Fibroblast of skin of abdomen (primary cell): ENCODE measurements around the gene TGFBR3.

Experiments
- DNase-seq: peaks from one replicate; pipeline ENCODE4 v3.0.0-alpha.2; 2013

The TGFBR3 gene

DNA sequence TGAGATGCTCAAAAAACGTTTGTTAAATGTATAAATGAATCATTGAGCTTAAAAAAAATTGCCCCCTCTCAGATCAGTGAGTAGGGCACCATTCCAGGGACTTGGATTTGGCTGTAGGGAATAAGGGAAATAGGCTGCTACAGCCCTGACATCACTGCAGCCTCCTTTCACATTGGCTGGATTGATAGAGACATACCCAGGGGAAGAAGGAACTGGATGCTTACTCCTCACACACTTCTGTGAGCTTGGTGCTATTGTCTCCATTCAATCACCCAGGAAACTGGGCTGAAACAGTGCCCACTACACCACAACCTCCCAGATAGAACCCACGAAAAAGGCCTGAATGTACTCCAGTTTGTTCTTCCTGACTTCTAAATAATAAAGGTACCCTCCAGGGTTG, 87.2 kb downstream of the TGFBR3 start:
- no peak for DNase-seq

DNA sequence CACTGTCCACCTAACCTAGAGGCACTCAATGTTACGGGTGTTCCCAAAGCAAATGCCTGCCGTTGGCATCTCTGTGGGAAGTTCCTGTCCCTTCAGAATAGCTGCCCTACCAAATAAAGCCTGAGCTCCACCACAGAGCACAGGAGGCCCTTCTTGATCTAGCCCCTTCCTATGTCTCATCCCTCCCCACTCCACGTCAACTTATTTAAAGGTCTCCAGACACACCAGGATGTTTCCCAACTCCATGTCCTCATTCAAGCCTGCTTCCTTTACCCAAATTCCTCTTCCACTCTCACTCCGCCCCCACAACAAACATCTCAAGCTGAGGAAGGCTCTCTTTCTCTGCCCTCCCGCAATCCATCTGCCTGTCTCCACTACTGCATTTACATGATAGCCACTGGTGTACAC, 87.7 kb downstream of the TGFBR3 start:
- no peak for DNase-seq

DNA sequence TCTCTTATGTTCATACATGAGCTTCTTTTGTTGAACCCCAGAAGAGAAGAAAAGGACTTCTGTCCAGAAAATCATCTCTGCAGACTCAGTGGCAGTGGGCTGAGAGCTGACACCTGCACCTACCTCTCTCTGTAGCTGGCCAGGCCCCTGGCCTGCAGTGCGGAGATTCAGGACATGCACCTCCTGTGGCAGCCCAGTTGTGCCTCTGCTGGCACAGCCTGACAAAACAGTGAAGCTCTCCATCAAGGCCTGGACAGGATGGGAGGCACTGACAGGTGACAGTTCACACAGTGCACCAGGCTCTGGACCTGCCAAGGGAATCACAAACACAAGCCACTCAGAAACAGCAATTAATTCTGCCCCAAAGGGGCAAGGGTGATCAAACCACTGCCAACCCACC, 88.8 kb downstream of the TGFBR3 start:
- DNase-seq, result no peak

DNA sequence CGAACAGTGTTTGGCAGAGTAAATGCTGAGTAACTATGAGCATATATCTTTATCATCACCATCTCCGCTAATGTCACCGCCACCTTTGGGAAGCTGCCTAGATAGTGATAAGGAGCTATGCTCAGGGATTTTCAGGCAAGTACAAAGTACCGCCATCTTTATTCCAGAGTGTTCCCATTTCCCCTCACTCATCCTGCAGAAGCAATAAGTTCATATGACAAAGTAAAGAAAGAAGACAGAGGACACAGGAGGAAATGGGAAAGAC, 89.6 kb downstream of the TGFBR3 start:
- no peak for DNase-seq

DNA sequence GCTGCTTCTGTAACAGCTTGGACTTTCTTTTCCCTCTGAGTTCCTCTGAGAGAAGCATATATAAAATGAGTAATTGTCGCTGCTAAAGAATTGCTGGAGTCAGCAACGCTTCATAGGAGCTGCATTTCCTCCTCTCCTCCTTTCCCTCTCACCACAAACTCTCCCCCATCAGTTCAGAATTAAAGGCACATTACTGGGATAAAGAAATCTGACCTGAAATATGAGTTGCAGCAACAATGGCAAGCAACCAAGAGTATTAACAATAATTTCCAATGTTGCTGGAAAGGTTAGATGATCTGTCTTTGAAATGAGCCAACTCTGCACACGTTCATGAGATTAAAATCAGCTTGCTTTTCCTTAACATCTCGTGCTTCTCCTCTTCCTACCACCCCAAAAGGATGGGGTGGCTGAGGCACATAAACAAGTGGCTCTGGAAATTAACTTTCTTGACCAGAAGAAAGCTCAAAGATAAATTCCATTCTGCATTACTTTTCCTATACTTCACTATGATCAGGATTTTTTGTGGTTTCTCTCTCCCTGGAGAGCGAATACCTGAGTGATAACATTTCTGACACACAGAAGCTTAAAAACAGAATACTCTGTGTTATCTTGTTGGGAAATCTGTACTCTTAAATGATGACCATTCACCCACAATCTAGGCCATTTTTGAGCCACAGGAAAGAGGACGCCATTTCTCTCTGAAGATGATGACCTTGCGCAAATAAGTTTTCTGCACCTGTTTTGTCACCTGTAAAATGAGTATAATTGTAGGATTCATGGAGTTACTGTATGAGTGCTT, 90.2 kb downstream of the TGFBR3 start:
- peak; percentile 90 for DNase-seq

DNA sequence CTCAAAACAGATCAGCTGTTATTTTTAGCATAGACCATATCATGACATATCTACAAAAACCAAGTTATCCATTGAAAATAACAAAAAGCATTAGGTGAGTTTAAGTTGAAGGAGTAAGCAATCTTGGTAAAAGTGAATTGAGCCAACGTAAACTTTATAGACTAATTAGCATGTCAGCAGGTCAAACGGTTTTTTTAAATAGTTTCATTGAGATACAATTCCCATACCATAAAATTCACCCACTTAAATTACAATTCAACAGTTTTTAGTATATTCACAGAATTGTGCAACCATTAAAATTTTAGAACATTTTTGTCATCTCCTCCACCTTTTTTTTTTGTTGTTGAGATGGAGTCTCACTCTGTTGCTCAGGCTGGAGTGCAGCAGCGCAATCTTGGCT, 92.1 kb downstream of the TGFBR3 start:
- no peak for DNase-seq

DNA sequence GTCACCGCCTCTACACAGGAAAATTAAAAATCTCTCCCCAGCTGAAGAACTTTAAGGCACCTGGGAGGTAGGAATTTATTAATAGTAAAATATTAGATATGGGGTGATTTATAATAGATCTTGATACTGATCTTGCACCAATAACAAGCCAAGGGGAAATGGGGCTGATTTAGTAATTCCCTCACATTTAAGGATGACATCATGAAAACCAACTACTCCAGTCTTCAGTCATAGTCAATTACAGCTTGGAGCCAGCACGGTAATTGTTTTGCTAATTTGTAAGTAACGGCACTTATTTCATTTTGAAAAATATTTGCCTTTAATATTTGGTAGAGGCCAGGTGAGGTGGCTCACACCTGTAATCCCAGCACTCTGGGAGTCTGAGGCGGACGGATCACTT, 92.8 kb downstream of the TGFBR3 start:
- DNase-seq, result no peak

DNA sequence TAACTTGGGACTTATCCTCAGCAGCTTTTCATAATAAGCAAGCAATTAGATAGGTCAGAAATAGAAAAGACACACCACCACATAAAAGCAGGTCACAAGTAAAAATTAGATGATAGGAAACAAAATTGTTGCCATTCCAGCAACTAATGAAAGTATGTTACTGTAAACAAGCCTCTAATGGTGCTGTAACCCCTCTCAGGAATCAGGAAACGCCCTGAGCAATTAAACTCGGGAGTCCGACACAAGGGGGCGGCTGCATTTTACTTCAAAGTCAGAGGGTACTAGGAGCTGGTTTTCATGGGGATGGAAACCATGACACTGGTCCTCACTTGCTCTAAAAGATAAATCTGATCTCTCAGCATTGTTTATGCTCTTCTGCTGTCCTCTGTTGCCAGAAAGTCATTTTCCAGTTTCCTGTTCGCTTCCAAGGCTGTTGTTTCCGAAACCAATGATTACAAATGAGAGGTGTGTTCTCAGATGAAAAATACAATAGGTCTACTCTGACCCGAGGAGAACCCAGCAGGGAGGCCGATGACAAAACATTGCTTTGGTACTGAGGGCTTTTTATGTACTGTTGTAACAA, 93.4 kb downstream of the TGFBR3 start:
- DNase-seq, result no peak

DNA sequence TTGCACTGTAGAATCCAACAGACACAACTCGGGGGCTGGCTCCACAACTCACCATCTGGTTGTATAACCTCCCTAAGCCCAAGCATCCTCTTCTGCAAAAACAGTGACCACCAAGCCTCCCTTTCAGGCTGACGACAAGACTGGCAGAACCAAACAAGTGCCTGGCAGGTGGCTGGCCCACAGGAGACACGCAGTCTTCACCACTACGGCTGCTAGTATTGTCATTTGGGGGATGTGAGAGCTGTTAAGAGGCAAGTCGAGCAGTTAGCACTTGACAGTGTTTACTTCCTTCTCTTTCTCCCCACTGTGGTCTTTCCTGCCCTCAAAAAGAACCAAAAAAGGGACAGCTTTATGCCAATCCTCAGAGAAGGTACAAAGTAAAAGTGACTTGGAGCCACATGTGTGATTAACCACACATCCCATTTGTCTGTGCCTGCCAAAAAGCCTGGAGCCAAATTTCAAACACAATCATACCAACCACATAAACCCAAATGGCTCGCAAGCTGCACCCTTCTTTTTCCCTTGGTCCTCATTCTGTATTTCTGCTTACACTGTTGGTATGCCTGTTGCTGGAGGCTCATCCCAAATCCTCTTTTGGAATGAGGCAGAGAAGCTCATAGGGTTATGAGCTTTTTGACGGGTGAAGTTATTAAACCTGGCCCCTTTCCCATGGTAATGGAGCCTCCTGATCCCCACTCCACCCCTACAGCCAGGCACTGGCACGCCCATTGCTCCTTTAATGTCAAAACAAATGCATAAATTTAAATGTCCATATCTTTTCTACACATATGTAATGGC, 94.1 kb downstream of the TGFBR3 start:
- no peak for DNase-seq

DNA sequence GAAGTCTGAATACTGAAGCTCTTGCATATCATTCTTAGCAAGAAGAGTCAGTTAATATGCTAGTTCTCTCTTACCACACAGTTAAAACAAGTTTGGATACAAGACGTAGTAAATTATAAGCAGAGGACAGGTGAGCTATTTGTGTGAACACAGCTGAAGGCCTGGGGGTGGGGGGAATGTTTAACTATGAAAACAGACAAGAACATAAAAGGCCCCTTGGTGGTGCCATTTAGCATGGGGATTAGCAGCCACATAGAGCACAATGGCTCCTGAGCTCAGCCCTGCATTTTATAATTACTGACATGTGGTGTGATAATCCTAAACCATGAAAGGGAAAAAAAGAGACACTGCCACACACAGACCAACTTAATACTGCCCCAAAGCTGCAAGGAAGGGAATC, 94.8 kb downstream of the TGFBR3 start:
- DNase-seq, result no peak

DNA sequence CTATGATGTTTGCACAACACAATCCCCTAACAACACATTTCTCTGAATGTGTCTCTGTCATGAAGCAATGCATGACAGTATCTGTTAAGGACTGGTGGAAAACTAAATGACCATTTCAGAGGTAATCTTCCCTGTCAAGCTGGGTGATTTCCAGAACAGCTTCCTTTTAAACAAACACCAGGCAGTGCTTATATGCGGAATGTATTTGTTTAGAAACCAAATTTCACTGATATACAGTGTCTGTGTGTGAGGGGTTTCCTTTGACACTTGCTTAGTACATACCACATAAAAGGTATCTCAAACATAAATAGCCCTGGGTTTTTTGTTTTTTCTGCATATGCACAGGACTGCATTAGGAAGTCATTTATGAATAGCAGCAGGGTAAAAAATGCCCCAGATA, 95.6 kb downstream of the TGFBR3 start:
- no peak for DNase-seq

DNA sequence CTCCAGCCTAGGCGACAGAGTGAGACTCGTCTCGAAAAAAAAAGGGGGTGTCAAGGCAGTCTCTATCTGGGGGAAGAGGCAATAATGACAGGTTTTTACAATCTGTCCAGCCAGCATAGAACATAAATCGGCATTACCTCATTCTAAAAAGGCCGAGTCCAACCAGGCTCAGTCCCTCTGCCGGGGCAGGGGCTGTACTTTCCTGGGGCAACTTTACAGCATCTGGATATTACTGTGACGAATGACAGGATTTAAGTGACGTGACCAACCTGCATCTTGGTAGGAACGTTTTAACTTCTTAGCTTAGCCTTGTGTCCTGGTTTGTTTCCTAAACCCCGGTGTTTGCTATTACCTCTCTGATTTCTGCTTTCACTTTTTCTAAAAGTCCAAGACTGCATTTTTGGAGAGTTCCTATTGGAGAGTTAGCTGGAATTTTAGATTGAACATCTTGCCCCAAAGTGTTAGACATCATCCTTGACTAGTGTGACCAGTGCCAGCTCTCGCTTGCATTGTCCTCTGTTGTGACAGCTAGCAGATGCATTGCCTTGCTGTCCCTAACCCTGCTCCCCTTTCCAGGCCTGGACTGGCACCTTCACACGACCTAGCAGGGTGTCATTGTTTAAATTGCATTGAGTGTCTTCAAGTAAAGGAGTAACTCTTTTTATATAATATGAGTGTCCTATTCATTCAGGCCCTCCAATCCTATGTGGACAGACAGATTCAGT, 96.5 kb downstream of the TGFBR3 start:
- DNase-seq, result no peak

DNA sequence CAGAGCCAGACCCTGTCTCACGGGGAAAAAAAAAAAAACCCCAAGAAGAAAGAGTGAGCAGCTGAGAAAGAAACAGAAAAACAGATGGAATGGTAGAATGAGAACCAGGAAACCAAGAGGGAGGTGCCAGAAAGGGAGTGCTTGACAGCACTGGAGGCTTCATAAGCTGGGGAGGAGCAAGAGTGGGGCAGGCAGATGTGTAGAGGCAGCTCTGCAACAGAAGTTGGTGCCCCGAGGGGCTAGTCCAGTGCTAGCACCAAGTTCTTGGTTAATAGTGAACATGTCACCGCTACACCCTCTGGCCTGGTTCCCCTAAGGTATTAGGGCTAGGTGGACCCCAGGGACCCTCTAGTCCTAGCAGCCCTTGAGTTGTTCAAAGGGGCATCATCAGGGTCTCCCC, 98.0 kb downstream of the TGFBR3 start:
- no peak for DNase-seq

DNA sequence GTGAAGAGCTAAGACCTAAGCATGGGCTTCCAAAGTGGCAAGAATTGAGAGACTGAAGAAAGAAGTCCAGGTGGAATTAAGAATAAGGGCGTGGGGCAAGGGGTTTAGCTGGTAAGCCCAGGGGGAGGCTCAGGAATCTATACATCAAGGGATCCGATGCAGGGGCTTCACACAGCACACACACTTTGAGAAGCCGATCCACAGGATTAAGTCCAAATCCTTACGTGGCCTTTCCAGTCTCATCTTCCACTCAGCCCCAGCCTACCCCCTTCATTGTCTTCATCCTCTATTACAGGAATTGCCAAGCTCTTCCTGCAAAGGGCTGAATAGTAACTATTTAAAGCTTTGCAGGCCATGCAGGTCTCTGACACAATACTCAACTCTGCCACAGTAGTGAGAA, 101.3 kb downstream of the TGFBR3 start:
- no peak for DNase-seq

DNA sequence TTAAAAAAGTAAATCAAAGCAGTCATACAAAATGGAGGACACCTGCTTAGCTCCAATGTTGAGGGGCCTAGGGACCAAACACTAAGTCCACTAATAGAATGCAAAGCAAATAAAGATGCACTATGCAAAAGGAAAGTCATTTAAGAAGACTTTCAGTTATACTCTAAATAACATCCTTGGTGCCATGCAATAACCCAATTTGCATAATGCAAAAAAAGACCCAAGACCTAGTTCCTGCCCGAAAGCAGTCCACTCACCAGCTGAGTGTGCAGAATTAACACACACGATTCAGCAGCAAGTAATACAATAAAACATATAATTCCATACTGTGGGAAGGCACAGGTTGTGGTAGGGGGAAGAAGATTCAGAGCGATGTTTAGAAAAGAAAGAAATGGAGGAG, 101.8 kb downstream of the TGFBR3 start:
- DNase-seq, result no peak

DNA sequence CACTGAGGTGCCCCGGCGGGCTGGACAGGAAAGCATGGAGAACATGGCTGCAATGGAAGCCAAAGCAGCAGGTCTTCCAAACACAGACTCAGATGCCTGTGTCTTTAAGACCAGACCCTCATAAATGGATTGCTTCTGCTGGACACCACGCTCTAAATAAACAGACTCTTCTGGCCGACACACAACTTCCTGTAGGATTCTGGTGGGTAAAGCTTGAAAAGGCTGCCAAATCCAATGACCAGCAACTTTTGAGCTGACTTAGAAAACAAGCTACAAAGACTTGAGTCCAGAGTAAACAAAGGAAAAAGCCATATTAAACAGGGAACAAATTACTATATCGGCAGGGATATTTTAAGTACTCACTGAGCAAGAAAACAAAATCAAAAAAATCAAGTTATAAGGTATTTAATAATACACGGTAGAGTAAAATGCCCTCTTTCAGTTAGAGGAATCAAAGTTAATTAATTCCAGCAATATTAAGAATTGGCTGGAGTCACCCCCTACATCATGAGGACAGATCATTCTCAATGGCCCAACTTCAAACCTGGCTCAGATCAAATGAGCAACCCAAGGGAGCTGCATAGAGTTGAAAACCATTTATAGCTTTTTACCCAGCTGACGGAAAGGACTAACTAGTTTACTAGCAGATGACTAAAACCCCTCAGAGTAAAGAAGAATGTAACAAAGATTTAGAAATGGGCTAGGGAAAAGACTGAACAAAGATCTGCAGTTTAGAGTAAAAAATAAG, 102.4 kb downstream of the TGFBR3 start:
- DNase-seq, result no peak

DNA sequence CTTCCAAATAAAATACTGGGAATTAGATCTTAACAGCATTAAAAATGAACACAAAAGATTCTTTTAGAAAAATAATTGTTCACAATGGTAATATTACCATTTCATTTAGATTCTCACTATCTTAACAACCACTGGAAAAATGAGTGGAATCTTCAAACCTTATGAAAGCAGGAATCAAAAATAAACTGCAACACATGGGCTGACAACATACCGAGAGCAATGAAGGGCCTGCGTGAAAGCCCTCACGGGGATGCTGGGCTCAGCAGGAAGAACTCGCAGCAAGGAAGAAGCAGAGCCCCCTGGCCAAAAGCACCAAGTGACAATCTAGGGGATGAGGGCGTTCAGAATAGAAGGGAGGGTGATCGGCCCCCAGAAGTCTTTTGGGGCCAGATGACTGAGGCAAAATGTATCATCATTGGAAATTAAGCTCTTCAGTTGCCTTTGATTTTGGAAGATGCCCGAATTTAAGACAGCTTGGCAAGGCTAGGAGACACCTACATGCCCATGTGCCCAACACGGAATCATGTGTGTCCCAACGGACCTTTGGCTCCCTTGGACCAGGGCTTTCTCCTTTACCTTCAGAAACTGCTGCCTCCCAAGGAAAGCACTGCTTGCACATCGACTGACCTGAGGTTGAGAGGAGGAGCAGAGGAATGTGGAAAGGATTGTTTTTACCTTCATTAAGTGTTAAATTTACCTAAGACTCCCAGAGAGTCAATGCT, 103.9 kb downstream of the TGFBR3 start:
- DNase-seq, result peak; percentile 58

DNA sequence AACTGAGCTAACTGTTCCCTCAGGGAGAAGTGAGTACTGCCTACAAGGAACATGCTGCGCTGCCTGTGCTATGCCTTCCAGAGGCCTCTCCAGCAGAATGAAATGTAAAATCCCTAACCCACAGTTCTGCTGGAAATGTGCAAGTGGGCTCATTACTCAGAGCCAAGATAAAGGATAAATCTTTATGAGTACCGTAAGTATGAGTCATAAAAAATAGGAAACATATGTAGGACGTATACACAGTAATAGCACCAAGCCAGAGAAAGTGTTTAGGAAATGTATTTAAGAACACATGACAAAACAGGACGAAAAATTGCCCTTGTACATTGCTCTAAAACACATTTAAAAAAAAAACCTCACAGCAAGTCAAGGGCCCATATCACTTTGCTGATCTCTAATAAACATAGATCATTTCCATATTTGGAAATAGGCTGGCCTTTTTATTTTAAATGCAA, 104.6 kb downstream of the TGFBR3 start:
- peak; percentile 97 for DNase-seq

DNA sequence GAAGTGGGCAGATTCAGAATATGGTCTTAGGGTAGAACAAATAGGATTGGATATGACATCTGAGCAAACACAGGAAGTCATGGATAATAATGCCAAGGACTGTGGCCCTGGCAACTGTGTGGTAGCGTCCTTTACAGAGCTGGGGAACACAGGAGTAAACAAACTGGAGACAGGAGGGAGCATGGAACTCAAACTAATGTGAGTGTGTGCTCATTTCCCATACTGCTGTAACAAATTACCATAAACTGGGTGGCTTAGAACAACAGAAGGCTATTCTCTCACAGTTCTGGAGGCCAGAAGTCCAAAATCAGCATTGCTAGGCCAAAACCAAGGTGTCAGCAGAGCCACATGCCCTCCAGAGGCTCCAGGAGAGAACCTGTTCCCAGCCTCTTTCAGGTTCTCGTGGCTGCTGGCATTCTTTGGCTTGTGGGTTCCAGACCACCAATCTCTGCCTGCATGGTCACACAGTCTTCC, 106.4 kb downstream of the TGFBR3 start:
- no peak for DNase-seq

DNA sequence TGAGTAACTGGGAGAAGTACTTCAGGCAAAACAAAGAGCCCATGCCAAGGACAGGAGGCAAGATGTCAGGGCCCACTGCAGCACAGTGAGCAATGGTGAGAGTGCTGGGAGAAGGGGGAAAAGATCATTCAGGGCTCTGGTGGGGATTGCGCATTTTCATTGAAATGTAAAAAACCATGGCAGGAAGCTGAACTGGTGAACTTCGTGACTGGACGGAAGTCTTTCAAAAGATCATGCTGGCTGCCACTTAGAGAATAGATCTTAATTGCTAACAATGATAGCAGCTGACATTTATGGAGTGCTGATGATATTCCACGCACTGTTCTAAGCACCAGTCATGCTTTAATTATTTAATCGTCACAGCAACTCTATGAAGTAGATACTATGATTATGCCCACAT, 107.0 kb downstream of the TGFBR3 start:
- DNase-seq, result no peak

DNA sequence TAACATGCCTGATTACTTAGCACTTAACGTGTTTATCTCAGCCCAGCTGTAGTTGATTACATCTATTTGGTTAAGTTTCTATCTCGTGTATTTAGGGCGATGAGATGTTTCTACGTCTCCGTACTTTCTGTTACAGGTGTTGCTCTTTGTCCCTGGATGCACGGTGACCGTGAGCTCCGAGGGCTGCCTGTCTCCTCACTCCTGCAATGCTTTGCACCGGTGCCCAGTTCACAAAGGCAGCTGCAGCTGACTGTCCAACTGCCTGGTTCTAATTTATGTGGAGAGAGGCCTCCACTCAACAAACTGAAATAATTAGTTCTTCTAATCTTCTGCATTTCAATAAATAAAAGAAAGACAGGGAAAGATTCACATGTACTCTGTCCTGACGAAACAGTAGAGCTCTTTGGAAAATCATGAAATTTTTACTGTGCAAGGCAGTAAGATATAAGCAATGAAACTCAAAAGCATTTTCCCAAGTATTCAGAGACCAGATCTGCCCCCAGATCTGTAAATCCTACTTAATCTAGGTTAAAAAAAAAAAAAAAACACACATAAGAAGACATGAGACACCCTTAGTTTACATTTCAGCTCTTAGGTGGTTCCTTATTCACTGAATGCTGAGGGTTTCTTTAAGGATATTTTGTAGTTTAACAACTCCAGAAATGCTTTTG, 108.2 kb downstream of the TGFBR3 start:
- DNase-seq, result no peak
